NCI-H748 treated with DMSO at 0.1 percent for 48 hours (cell line): ENCODE data around the gene ZNF609.
"Not testable (repeated sequence)": the region's sequence is repeated elsewhere in the genome, so short reads cannot be mapped to it uniquely, and the experiment has no call there.

Experiments used
- DNase-seq: peaks from one replicate; lab custom pipeline; 2025; lab: John Stamatoyannopoulos, UW

ZNF609 gene

GRCh38 chr15:64586259-64586870 is 126.0 kb downstream of the ZNF609 start:
- no peak for DNase-seq

DNA sequence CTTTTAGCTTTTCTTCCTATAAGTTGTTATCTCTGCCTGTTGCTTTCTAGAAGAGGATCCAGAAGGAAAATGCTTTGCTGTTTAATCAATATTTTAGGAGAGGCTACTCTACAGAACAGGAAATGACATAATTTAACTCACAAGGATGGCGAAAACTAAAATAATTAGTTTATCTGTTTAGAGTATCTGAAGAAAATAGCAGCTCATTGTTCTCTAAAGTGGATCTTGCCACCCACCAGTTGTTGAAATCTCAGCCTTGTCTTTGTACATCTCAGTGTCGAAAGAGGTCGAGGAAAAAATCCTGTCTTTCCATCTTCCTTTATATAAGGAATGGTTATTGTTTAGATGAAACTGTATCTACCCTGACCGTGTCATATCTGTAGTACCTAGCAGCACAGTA is 126.6 kb downstream of the ZNF609 start:
- no peak for DNase-seq

DNA sequence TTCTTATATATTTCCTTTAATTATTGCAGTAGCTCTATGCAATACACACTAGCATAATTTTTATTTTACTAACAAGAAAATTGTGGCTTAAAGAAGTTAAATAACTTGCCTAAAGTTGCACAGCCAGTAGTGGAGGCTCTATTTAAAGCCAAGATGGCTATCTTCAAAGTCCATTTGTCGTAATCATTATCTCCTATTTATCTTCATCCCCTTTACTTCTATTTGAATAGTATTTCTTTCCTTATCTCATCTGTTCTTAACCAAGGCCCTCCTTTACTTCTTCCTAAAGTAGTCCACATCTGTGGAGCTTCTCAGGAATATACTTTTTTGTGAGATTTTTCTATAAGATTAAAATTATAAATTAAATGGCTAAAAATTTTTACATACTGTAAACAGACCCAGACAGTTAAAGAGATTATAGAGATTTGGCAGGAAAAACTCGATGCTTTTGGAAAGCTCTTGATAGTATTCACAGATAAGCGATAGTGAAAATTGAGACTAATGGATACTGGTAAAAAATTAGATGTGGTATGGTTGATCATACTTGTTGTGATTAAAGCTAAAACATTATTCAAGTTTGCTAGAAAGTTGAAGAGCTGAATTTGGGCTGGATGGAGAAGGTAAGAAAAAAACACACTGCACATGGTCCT is 129.2 kb downstream of the ZNF609 start:
- no peak for DNase-seq

DNA sequence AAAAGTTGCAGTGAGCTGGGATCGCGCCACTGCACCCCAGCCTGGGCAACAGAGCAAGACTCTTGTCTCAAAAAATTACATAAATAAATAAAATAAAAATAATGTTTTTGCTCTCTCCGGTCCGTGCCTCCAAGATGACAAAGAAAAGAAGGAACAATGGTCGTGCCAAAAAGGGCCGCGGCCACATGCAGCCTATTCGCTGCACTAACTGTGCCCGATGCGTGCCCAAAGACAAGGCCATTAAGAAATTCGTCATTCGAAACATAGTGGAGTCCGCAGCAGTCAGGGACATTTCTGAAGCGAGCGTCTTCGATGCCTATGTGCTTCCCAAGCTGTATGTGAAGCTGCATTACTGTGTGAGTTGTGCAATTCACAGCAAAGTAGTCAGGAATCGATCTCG is 132.5 kb downstream of the ZNF609 start:
- DNase-seq, result not testable (repeated sequence)

GRCh38 chr15:64596701-64597476 is 136.5 kb downstream of the ZNF609 start:
- peak; percentile 22 for DNase-seq

- DNase-seq, result no peak
Measured at GRCh38 chr15:64597477-64597822, 137.1 kb downstream of the ZNF609 start.

DNA sequence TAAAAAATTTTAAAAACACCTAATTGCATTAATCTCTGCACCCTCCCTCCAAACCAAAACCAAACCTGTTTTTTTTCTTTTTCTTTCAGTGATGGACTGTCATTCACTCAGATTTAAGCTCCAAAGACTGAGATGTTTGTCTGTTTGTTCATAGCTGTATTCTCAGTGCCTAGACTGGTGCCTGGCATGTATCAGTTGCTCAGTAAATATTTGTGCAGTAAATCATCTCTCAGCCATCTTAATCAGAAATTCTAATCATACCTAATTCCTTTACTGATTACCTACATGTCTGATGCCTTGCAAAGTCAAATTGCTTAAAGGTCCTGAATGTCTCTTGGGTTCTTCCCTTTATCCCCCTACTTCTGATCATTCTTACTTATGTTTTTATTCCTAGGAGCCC is 138.8 kb downstream of the ZNF609 start:
- DNase-seq, result no peak

DNA sequence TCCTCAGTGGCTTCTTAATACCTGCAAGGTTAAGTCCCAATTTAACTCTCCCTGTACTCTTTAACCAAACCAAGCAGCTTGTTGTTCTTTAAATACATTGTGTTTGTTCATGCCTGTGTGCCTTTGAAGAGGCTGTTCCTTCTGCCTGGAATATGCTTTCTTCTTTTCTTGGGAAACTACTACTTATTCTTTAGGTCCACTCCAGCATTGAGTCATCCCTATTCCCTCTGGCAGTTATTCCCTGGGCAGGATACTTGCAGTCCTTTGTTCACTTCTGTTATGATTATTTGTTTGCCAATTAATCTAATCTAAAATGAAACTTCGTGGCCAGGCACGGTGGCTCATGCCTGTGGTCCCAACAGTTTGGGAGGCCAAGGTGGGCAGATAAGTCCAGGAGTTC is 139.3 kb downstream of the ZNF609 start:
- no peak for DNase-seq

DNA sequence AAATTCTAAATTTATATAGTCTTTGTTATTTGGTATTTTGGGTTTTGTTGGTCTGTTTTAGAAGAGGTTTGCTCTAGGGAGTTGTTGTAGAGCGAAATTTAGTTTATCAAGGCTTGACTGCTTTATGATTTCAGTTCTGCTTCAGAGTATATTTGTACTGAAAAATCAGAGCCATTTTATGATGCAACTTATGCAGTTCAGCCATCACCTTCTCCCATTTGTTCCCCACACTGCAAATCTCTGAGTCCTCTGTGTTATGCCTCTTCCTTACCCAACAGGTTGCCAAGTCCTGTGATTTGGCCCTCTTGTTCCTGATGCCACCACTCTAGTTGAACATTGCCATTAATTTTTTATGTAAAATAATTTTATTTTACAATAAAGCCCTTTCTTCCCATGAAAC is 140.4 kb downstream of the ZNF609 start:
- no peak for DNase-seq

DNA sequence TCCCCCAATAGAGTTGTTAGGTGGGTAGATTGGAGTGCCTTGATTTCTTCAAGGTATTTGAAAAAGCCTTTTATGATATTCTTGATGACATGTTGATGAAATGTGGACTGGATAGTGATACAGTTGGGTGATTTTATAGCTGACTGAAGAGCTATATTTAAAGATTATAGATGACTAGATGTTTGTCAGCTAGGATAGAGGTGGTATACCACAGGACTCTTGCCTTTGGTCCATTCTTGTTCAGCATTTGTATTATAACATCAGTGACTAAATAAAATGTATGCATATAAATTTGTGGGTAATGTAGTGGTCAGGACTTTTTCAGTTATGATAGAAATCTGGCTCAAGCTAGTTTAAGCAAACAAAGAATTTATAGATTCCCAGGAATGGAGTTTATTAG is 143.9 kb downstream of the ZNF609 start:
- no peak for DNase-seq

DNA sequence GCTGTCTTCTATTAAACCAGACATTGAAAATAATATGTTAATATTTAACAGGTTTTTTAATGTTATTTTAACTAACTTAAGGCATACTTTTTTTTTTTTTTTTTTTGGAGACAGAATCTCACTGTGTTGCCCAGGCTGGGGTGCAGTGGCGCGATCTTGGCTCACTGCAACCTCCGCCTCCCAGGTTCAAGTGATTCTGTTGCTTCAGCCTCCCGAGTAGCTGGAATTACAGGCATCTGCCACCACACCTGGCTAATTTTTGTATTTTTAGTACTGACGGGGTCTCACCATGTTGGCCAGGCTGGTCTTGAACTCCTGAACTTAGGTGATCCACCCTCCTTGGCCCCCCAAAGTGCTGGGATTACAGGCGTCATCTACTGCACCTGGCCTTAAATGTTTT is 147.0 kb downstream of the ZNF609 start:
- DNase-seq, result not testable (repeated sequence)

DNA sequence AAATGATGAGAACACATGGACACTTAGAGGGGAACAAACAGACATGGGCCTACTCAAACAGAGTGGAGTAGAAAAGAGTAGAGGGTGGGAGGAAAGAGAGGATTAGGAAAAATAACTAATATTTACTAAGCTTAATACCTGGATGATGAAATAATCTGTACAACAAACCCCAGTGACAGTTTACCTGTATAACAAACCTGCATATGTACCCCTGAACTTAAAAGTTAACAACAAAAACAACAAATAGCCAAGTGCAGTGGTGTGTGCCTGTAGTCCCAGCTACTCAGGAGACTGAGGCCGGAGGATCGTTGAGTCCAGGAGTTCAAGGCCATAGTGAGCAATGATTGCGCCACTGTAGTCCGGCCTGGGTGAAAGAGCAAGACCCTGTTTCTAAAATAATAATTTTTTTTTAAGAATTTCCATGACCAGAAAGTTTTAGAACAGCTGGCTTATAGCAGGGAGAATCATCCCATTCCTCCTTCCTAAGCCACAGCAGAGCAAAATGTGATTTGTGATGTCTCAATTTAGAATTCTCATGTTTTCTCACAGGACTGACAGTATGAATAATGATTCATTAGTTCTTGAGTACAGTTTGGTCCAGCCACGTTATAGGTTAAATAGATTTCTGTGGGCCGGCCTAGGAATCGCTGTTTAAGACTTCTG is 150.0 kb downstream of the ZNF609 start:
- no peak for DNase-seq

GRCh38 chr15:64611085-64611725 is 150.8 kb downstream of the ZNF609 start:
- no peak for DNase-seq

DNA sequence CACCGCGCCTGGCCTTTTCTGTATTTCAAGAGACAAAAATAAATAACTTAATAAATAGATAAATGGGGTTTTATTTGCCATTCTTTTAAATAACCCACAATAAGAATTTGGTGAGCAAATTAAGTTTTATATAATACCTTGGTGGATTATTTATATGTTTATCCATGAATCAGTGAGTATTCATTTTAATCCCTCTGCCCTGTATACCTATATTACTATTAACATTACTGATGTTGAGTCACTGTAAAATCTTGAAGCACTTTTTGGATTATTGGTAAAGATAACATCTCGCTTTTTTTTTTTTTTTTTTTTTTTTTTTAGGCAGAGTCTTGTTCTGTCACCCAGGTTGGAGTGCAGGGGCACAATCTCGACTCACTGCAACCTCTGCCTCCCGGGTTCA is 154.1 kb downstream of the ZNF609 start:
- no peak for DNase-seq

- no peak for DNase-seq
Measured at GRCh38 chr15:64617727-64618126, 157.3 kb downstream of the ZNF609 start.

GRCh38 chr15:64618138-64618537 is 157.8 kb downstream of the ZNF609 start:
- no peak for DNase-seq

DNA sequence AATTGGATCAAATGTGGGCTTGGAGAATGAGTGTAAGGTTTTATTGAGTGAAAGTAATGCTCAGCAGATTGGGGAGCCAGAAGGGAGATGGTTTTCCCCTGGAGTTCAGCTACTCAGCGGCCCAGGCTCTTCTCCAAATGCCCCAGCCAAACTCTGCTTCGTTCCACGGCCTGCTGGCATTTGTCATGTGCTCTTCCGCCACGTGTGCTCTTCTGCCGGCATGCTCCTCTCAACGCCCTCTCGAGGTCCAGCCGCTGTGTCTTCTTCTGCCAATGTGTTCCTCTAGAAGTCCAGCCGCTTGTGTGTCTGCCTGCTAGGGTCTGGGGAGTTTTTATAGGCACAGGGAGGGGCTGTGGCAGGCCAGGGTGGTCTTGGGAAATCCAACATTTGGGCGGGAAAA is 158.2 kb downstream of the ZNF609 start:
- DNase-seq, result no peak

GRCh38 chr15:64619880-64620839 is 159.8 kb downstream of the ZNF609 start:
- DNase-seq, result no peak

DNA sequence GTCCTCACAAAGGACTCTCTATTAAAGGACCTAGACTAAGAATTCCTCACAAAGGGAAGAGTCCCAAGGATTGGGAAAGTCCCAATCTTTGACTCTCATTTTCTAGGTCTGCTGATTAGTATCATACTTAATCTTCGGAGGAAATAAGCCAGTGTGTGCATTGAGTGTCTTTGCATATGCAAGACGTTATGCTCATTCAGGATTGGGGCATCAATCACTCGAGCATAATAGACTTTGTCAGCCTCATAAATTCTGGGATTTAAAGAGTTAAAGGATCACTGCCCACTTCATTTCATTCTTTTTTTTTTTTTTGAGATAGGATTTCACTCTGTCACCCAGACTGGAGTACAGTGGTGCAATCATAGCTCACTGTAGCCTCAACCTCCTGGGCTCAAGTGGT is 160.7 kb downstream of the ZNF609 start:
- no peak for DNase-seq

DNA sequence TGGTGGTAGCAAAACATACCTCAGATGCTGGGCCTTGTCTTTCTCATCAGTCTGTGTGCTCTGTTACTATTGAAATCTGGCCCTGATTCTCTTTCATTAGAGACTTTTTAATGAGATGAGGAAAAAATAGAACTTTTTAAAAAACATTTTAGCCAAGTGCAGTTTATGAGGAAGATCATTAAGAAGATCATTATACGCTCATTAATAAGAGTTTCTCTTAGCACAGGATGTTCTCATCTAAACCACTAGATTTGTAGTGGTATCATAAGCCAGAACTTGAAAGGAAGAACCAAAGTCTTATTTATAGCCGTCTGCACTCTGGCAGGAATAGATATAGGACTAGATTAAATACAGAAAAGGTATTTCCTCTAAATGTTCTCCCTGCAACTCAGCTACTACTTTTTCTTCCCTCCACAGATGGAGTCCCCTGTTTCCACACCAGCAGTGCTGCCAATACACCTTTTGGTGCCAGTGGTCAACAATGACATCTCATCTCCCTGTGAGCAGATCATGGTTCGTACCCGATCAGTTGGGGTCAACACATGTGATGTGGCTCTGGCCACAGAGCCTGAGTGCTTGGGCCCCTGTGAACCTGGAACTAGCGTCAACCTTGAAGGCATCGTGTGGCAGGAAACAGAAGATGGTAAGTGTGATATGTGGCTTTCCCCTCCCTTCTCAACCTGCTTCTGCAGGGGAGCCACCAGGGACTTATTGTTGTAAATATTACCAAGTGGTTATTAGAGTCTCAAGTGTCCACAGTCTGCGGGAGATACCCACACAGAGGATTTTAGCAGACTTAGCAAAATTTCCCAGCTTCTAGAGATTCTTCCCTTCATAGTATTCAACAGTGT is 162.3 kb downstream of the ZNF609 start:
- DNase-seq, result no peak
